ENCODE results near the gene ZDHHC4. TPM values are rescaled to one million over a fixed set of nuclear protein-coding genes. Genes with fewer than 3 reads are reported as not detected.
A peak's percentile ranks its signal among the peaks of the same experiment; 100 is the strongest.

Gene ZDHHC4
- total RNA-seq, 1 experiment from 2014 or later, result 62.0 TPM

GRCh38 chr7:6636741-6637543, 59.7 kb downstream of the ZDHHC4 start, which contains the start of gene ZNF316:
TSS of gene ZNF316 (plus strand) at chr7:6637318. CDS start at chr7:6642410, 5,092 bp downstream.
- no peaks in the 10 kb centered on the region for H3K79me2 ChIP-seq (ENCODE audit: insufficient read depth, low read length)
- H3K56ac ChIP-seq (ENCODE audit: insufficient read length, low read depth, low read length), result no peak within 1 kb of the TSS
- peak within 1 kb of the TSS; percentile 74 to 85 for H3K4me3 Mint-ChIP-seq
- peaks cover 4 to 18% (median 7%) of the 10 kb centered on the region in 3 experiments; a peak in 5 of 7 replicates for H3K36me3 Mint-ChIP-seq (ENCODE audit: insufficient read depth in 1 of 3, low read depth in 3 of 3)
- no peak within 1 kb of the TSS for H2BK12ac ChIP-seq (ENCODE audit: insufficient read length, low read depth, low read length)
- no peak within 1 kb of the TSS for H2AFZ ChIP-seq (ENCODE audit: low read length)
- no peak within 1 kb of the TSS for H3T11ph ChIP-seq (ENCODE audit: low read length)
- H3K4ac ChIP-seq (ENCODE audit: low read depth, low read length), result no peak within 1 kb of the TSS
- H3K27me3 ChIP-seq (ENCODE audit: insufficient read depth, low read length), result no peaks in the 10 kb centered on the region
- no peak within 1 kb of the TSS for H4K91ac ChIP-seq (ENCODE audit: insufficient read length, low read depth, low read length)
- H2BK5ac ChIP-seq (ENCODE audit: insufficient read length, low read length), result no peak within 1 kb of the TSS
- H2BK15ac ChIP-seq (ENCODE audit: low read depth, low read length), result no peak within 1 kb of the TSS
- H3K9me3 Mint-ChIP-seq, result no peaks in the 10 kb centered on the region; a peak in 1 of 5 replicates
- no peak within 1 kb of the TSS for H2BK20ac ChIP-seq (ENCODE audit: low read depth, low read length, poor library complexity, severe bottlenecking)
- H4K5ac ChIP-seq (ENCODE audit: insufficient read length, low read depth, low read length), result no peak within 1 kb of the TSS
- H2BK120ac ChIP-seq (ENCODE audit: low read depth, low read length, poor library complexity, severe bottlenecking), result no peak within 1 kb of the TSS
- peak within 1 kb of the TSS; percentile 57 for H3K4me2 ChIP-seq (ENCODE audit: insufficient read depth, insufficient read length, low read length)
- H3K9ac ChIP-seq (ENCODE audit: extremely low read depth, insufficient read length, low read length), result no peak within 1 kb of the TSS
- H3K23ac ChIP-seq (ENCODE audit: insufficient read length, low read depth, low read length), result no peak within 1 kb of the TSS
- no peaks in the 10 kb centered on the region for H4K20me1 ChIP-seq (ENCODE audit: control insufficient read depth, insufficient read depth, insufficient read length)
- no peak for TF ChIP-seq CTCF (conservative IDR thresholded peaks at IDR 0.05)
- no CpG with 5 or more reads among the region's 104 CpGs for WGBS (ENCODE audit: extremely low coverage, insufficient read length, low lambda C conversion rate)
- H3K23me2 ChIP-seq (ENCODE audit: insufficient read length, low read depth, low read length, poor library complexity, severe bottlenecking), result peaks cover 10% of the 10 kb centered on the region
- no peak within 1 kb of the TSS for H4K8ac ChIP-seq (replicated peaks; ENCODE audit: insufficient read length, low read depth, low read length)
- H3K27ac ChIP-seq (ENCODE audit: insufficient read length, low read depth, low read length), result no peak within 1 kb of the TSS
- no peak within 1 kb of the TSS for H3K18ac ChIP-seq (ENCODE audit: insufficient read length, low read depth, low read length)
- no peak for DNase-seq
- peaks cover 18 to 20% of the 10 kb centered on the region in 2 experiments for H3K4me1 Mint-ChIP-seq
- H3K27me3 Mint-ChIP-seq (ENCODE audit: low read depth), result no peaks in the 10 kb centered on the region
- no peaks in the 10 kb centered on the region for H3K79me1 ChIP-seq (ENCODE audit: insufficient read depth, low read depth, low read length, poor library complexity, severe bottlenecking)
- H3K27ac Mint-ChIP-seq, result peak within 1 kb of the TSS in 1 of 3 experiments; percentile 68; a peak in 1 of 7 replicates
- H2AK5ac ChIP-seq (ENCODE audit: insufficient read length, low read length), result no peak within 1 kb of the TSS
- H3K4me1 ChIP-seq (ENCODE audit: insufficient read depth, low read length), result no peaks in the 10 kb centered on the region; the same call in 1 of the 2 replicates
- 0 out of 2 replicates have a peak within 1 kb of the TSS, but pooled peaks have one; percentile 2 for H3K14ac ChIP-seq (ENCODE audit: insufficient read depth, low read length)
- no peaks in the 10 kb centered on the region for H3K9me3 ChIP-seq (ENCODE audit: control insufficient read depth, low read depth, low read length)
